ENCODE data around the gene CHMP2A.

DNA sequence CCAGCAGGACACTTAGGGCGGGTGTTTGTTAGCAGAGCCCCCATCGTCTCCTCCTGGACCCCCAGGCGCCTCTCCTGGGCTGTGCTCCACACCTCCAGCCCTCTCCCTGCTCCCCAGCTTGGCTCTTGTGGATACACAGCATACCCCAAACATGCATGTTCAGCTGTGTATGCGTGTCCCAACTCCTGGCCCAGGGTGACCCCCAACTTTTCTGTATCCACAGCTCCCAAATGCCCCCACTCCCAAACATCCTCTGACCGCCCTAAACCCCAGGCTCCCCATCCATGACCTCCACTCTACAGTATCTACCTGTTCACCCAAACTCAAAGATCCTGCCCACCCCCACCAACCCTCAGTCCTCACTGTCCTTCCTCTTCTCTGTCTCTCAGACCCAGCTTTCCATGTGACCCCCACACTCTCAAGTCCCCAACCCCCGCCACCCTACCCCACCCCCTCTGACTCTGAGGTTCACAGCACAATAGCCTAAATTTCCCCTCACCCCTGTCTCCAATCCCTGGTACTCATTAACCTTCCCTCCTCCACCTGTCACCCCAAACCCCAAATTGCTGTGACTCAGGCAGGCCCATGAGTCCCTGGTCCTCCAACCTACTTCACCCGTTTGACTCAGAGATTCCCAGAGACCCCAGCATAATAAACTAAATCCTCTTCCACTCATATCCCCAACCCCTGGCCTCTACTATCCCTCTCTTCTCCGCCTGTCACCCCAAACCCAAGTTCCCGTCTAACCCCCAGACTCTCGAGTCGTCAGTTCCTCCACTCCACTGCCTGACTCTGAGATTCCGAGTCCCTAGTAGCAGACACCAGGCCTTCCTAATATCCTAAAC lies 2.5 kb upstream of the CHMP2A start:
- TF ChIP-seq CTCF (IDR thresholded peaks at IDR 0.05): no peak
- no peak for TF ChIP-seq POLR2A (IDR thresholded peaks at IDR 0.05)
